SK-N-SH (cell line): ENCODE results near the gene MARK3. TPM values are rescaled to one million over a fixed set of nuclear protein-coding genes. Genes with fewer than 3 reads are reported as not detected.

Experiments
- CTCF ChIA-PET: fragments of 300-600, 350-600 bp; formaldehyde crosslinking; extraction: SDS; loops from one replicate; lab custom pipeline; 2021; lab: Yijun Ruan, JAX
- POLR2A ChIA-PET: fragments of 350-600 bp; sonication (Branson Sonifier 250); formaldehyde crosslinking; extraction: SDS; loops from one replicate; lab custom pipeline; 2020; ENCODE audit warnings: antibody characterized with exemption, inconsistent platforms; lab: Yijun Ruan, JAX
- DNase-seq: peaks from one replicate; pipeline ENCODE4 v3.0.0; 2012
- H2AFZ ChIP-seq: fragments of 200-600 bp; sonication (generic); 2 replicates; pipeline ENCODE4 v1.8.1; 2016; ENCODE audit warnings: antibody characterized with exemption, mild to moderate bottlenecking, low read depth
- H3F3A ChIP-seq: fragments of 200-600 bp; sonication (generic); replicated peaks from 2 replicates; pipeline ENCODE3; 2016; ENCODE audit warnings: antibody characterized with exemption, mild to moderate bottlenecking; ENCODE audit not compliant: insufficient read depth
- H3K27ac ChIP-seq, 2 experiments: fragments of 200-500 bp in 1 of 2; fragments of 200-600 bp in 1 of 2; sonication (Bioruptor generic) in 1 of 2; sonication (generic), shearing (Covaris generic) in 1 of 2; 2 replicates each; pipeline versions ENCODE4 v1.5.1 to v1.6.1; 2014 to 2016; ENCODE audit warnings: low read depth in 2 of 2, inconsistent platforms in 1 of 2, low read length in 1 of 2, mild to moderate bottlenecking in 1 of 2, mixed read lengths in 1 of 2
- H3K27me3 ChIP-seq: fragments of 200-600 bp; sonication (generic), shearing (Covaris generic); 2 replicates; pipeline ENCODE4 v1.6.1; 2016; ENCODE audit warnings: mixed run types; ENCODE audit not compliant: insufficient read depth
- H3K36me3 ChIP-seq, 2 experiments: fragments of 200-500 bp in 1 of 2; fragments of 200-600 bp in 1 of 2; sonication (Bioruptor generic) in 1 of 2; sonication (generic) in 1 of 2; replicated peaks in 1 of 2; 2 replicates each; pipeline versions ENCODE3 to v1.5.1; 2014 to 2016; ENCODE audit warnings: low read length in 1 of 2, mild to moderate bottlenecking in 1 of 2; ENCODE audit not compliant: insufficient read depth in 2 of 2, control insufficient read depth in 1 of 2
- H3K4me1 ChIP-seq, 2 experiments: fragments of 200-500 bp in 1 of 2; fragments of 200-600 bp in 1 of 2; sonication (Bioruptor generic) in 1 of 2; sonication (generic), shearing (Covaris generic) in 1 of 2; 2 replicates each; pipeline versions ENCODE4 v1.5.1 to v1.6.1; 2014 to 2016; ENCODE audit warnings: low read depth in 1 of 2, low read length in 1 of 2, mixed run types in 1 of 2; ENCODE audit not compliant: insufficient read depth in 2 of 2, control insufficient read depth in 1 of 2
- H3K4me2 ChIP-seq: fragments of 200-600 bp; sonication (generic), shearing (Covaris generic); 2 replicates; pipeline ENCODE4 v1.6.1; 2017; ENCODE audit warnings: mixed run types
- H3K4me3 ChIP-seq, 2 experiments: fragments of 200-500 bp in 1 of 2; fragments of 200-600 bp in 1 of 2; sonication (Bioruptor generic) in 1 of 2; sonication (generic), shearing (Covaris generic) in 1 of 2; 2 replicates each; pipeline versions ENCODE4 v1.5.1 to v1.8.1; 2014 to 2016; ENCODE audit warnings: low read depth in 2 of 2, inconsistent platforms in 1 of 2, low read length in 1 of 2, mild to moderate bottlenecking in 1 of 2, mixed read lengths in 1 of 2, moderate library complexity in 1 of 2
- H3K79me2 ChIP-seq: fragments of 200-600 bp; sonication (generic); 2 replicates; pipeline ENCODE4 v1.8.1; 2017; ENCODE audit warnings: mild to moderate bottlenecking; ENCODE audit not compliant: insufficient read depth
- H3K9ac ChIP-seq: fragments of 200-600 bp; sonication (generic); 2 replicates; pipeline ENCODE4 v1.6.1; 2017; ENCODE audit warnings: mixed run types
- H3K9me2 ChIP-seq: fragments of 200-600 bp; sonication (generic); 2 replicates; pipeline ENCODE4 v1.6.1; 2017; ENCODE audit warnings: mixed run types
- H3K9me3 ChIP-seq: fragments of 200-600 bp; sonication (generic); 2 replicates; pipeline ENCODE4 v1.6.1; 2017; ENCODE audit warnings: mixed run types, mild to moderate bottlenecking, moderate library complexity
- H4K20me1 ChIP-seq: fragments of 200-600 bp; sonication (generic); 2 replicates; pipeline ENCODE4 v1.6.1; 2017; ENCODE audit warnings: mild to moderate bottlenecking, mixed run types; ENCODE audit not compliant: insufficient read depth
- CHD2 ChIP-seq: fragments of 150-350 bp; IDR thresholded peaks from 2 replicates; pipeline ENCODE4 v1.6.1; 2018; ENCODE audit warnings: low read length; ENCODE audit not compliant: partially characterized antibody
- CTCF ChIP-seq: fragments of 200-600 bp; sonication (generic); IDR thresholded peaks from 2 replicates; pipeline ENCODE4 v1.6.1; 2017; ENCODE audit warnings: antibody characterized with exemption, mild to moderate bottlenecking, moderate library complexity
- GATA2 ChIP-seq: sonication (generic); formaldehyde crosslinking; IDR thresholded peaks from 2 replicates; pipeline ENCODE4 v1.5.0; 2020; ENCODE audit warnings: mild to moderate bottlenecking, missing genetic modification reagents
- IRF3 ChIP-seq: fragments of 150-350 bp; IDR thresholded peaks from 2 replicates; pipeline ENCODE4 v1.6.1; 2016; ENCODE audit warnings: mild to moderate bottlenecking, low read depth, low read length
- POLR2AphosphoS5 ChIP-seq: IDR thresholded peaks from 2 replicates; pipeline ENCODE4 v1.6.1; 2012; ENCODE audit warnings: low read depth, low read length
- RAD21 ChIP-seq: IDR thresholded peaks from 2 replicates; pipeline ENCODE4 v1.6.1; 2012; ENCODE audit warnings: mild to moderate bottlenecking, low read length
- RXRA ChIP-seq: IDR thresholded peaks from 2 replicates; pipeline ENCODE4 v1.4.0; 2012; ENCODE audit warnings: low read depth, mild to moderate bottlenecking, borderline replicate concordance
- SMC3 ChIP-seq: IDR thresholded peaks from 2 replicates; pipeline ENCODE4 v1.6.1; 2012; ENCODE audit warnings: low read depth, low read length, improper control_type of control experiment
- YY1 ChIP-seq: IDR thresholded peaks from 2 replicates; pipeline ENCODE4 v1.4.0; 2012; ENCODE audit warnings: low read depth, mild to moderate bottlenecking
- WGBS: methylation state at CpG from one replicate; pipeline ENCODE4 v1.1.6; 2017; ENCODE audit warnings: low lambda C conversion rate; 5-methylcytosine and 5-hydroxymethylcytosine counted together
- polyA plus RNA-seq, 3 experiments: library from polyadenylated mRNA; depleted of rRNA; stranded (reverse); fragments of >200 nt; gene quantifications; 2 replicates each; pipeline ENCODE4 v1.2.3, GENCODE V29; 2012

The MARK3 gene
- polyA plus RNA-seq, 1 of the 3 experiments (the other 2 are of a cell fraction) = 73.4 TPM

GRCh38 chr14:103489621-103490020 lies 104.4 kb downstream of the MARK3 start:
- Histone ChIP-seq H3K36me3 (peaks cover 40 to 44% of the 10 kb centered on the region in 2 experiments), H3K9ac (no peak overlapping the region), H3K4me1 (peaks cover 0 to 4% of the 10 kb centered on the region in 2 experiments; a peak in 1 of 4 replicates), H3K4me3 (no peak overlapping the region), H3K27me3 (no peaks in the 10 kb centered on the region), H3K4me2 (no peak overlapping the region), H3K9me3 (no peaks in the 10 kb centered on the region), H3F3A (peaks cover 16% of the 10 kb centered on the region), H2AFZ (no peak overlapping the region), H3K27ac (no peak overlapping the region), H3K79me2 (no peaks in the 10 kb centered on the region), H4K20me1 (no peaks in the 10 kb centered on the region), H3K9me2 (no peaks in the 10 kb centered on the region)
- no peak for TF ChIP-seq CTCF
- TF ChIP-seq YY1 = no peak
- ChIA-PET POLR2A (no interaction called here), CTCF (interaction anchor here (0.6 to 4.3 kb wide), 4 partner anchors 10 to 29 kb away, joined by 3 to 37 read pairs (median 8); no protein-coding TSS in a partner anchor)
- DNase-seq = no peak
- 97% methylated on average over 2 of the region's 2 CpGs for WGBS

DNA sequence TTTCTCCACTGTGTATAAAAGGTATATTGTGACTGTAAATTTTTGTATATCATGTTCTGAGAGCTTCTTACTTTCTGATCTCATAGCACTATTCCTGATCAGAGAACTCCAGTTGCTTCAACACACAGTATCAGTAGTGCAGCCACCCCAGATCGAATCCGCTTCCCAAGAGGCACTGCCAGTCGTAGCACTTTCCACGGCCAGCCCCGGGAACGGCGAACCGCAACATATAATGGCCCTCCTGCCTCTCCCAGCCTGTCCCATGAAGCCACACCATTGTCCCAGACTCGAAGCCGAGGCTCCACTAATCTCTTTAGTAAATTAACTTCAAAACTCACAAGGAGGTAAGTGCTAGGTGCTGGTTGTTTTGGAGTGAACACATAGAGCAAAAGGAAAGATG lies 106.5 kb downstream of the MARK3 start:
- H3K36me3 ChIP-seq = peaks cover 43 to 48% of the 10 kb centered on the region in 2 experiments
- H3K9me2 ChIP-seq = no peaks in the 10 kb centered on the region
- no peaks in the 10 kb centered on the region for H3K27me3 ChIP-seq
- no peak overlapping the region for H3K4me3 ChIP-seq
- H3K9ac ChIP-seq = no peak overlapping the region
- no peak for TF ChIP-seq CHD2
- peaks cover 16% of the 10 kb centered on the region for H3F3A ChIP-seq
- ChIA-PET CTCF (interaction anchor here (1.0 to 1.5 kb wide), 4 partner anchors 8 to 101 kb away, joined by 3 to 8 read pairs (median 4); no protein-coding TSS in a partner anchor), POLR2A (no interaction called here)
- H3K4me2 ChIP-seq = no peak overlapping the region
- DNase-seq = no peak
- no peak overlapping the region for H2AFZ ChIP-seq
- H3K27ac ChIP-seq = no peak overlapping the region
- H3K4me1 ChIP-seq = peaks cover 0 to 4% of the 10 kb centered on the region in 2 experiments; a peak in 1 of 4 replicates
- H3K79me2 ChIP-seq = no peaks in the 10 kb centered on the region
- 96% methylated on average over 10 of the region's 10 CpGs for WGBS
- no peaks in the 10 kb centered on the region for H4K20me1 ChIP-seq
- no peaks in the 10 kb centered on the region for H3K9me3 ChIP-seq

GRCh38 chr14:103492156-103492925 lies 107.1 kb downstream of the MARK3 start:
- Histone ChIP-seq H2AFZ (no peak overlapping the region), H4K20me1 (no peaks in the 10 kb centered on the region), H3K4me3 (no peak overlapping the region), H3K9me2 (no peaks in the 10 kb centered on the region), H3K4me2 (no peak overlapping the region), H3K27me3 (no peaks in the 10 kb centered on the region), H3K9me3 (no peaks in the 10 kb centered on the region), H3K9ac (no peak overlapping the region), H3F3A (peaks cover 21% of the 10 kb centered on the region), H3K79me2 (no peaks in the 10 kb centered on the region), H3K36me3 (peaks cover 45 to 46% of the 10 kb centered on the region in 2 experiments), H3K27ac (no peak overlapping the region; a peak in 1 of 4 replicates), H3K4me1 (peaks cover 0 to 4% of the 10 kb centered on the region in 2 experiments; a peak in 1 of 4 replicates)
- WGBS = 80% methylated on average over 6 of the region's 6 CpGs
- POLR2A ChIA-PET = no interaction called here
- CTCF ChIA-PET = interaction anchor here (0.9 to 1.5 kb wide), 4 partner anchors 8 to 101 kb away, joined by 3 to 8 read pairs (median 4); no protein-coding TSS in a partner anchor
- no peak for DNase-seq
- TF ChIP-seq RXRA (no peak), YY1 (no peak), RAD21 (no peak), SMC3 (no peak), GATA2 (no peak), IRF3 (no peak), POLR2AphosphoS5 (no peak)
